Left cardiac atrium (tissue), 4 donors: ENCODE data around the gene ANO3. TPM values are rescaled to one million over a fixed set of nuclear protein-coding genes. Genes with fewer than 3 reads are reported as not detected.

Experiments
- ATAC-seq, 2 donors: fragments of 200-7000 bp; cut with Tn5 transposase; one replicate each; pipeline ENCODE4 v1.9.1; 2020; ENCODE audit warnings: mild to moderate bottlenecking in 2 of 2, moderate library complexity in 2 of 2
- DNase-seq: peaks from one replicate; pipeline ENCODE4 v3.0.0-alpha.2; 2020
- intact Hi-C, 2 donors: fragments of 100-400 bp; cut with DNase I; formaldehyde crosslinking; loops; one replicate each; pipeline versions ENCODE4 v1.14.1 to v1.15.1; 2022 to 2023
- total RNA-seq, 2 donors: library from RNA; stranded (reverse); fragmentation: NEBNext Ultra II Directional; extraction: Animal tissue kit (Norgen Biotek cat#: 25700); gene quantifications; one replicate each; pipeline ENCODE4 v1.2.1, GENCODE V29; 2021
- donor health status: DM: no; HTN: yes; CAD: no.
- donor health status: DM: no; HTN: yes; CAD: no; lungs with severe emphysema.
- donor health status: DM: yes; HTN: yes; CAD: no.
- donor health status: Dilated cardiomyopathy.

Gene ANO3
- total RNA-seq, 2 donors from 2014 or later = 0.53 to 0.73 TPM

DNA sequence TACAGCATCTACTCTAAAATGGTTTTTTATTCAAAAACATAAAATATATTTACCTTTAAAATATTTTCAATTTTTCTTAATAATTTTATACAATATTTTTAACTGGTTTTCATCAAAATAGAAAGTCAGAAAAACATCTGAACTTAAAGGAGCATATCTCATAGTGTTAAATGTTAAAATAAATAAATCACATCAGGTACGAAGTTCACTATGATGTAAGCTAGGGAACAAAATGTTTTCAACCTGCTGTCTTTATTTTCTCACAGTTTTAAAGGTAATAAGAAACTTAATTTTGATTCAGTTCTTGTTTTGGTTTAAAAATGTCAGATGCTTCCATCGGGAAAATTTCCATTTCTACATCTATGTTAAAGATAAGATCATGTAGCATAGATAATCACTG, 142.5 kb downstream of the ANO3 start:
- ATAC-seq (no peak), DNase-seq (no peak)
- intact Hi-C loops = no loop called here

DNA sequence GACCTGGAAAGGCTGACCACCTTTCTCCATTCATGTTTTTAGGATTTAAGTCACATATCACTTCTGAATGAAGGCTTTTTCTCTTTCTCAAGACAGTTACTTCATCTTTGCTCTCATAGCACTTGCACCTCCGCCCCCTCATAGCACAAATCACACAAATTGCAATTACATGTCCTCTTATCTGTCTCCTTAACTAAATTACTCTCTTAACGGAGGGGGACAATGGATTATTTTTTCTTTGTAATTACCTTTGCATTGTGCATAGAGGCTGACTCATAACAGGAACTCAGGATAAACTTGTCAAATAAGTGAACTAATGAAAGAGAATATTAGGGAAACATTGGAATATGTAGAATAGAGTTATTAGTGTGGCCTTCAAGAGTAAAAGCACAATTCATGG, 145.5 kb downstream of the ANO3 start:
- intact Hi-C loops = no loop called here
- ATAC-seq (no peak), DNase-seq (no peak)

GRCh38 chr11:26478710-26479109, 146.8 kb downstream of the ANO3 start:
- intact Hi-C loops = no loop called here

DNA sequence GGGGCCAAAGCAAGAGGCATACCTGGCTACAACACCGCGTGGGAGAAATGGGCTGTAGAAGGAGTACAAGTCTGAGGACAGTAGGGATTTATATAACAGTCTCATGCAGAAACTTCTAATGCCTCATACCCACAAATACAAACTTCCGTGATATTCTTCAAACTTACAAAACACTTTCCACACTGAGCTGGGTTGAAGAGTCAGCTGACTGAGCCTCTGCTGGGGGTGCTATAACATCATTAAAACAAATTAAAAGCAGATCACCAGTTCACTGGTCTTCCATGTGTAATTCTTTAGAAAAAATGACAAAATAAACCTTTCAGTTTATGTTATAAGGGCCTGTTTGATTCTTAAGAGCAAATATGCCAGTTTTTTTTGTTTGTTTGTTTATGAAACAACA, 148.1 kb downstream of the ANO3 start:
- ATAC-seq = no peak
- no peak for DNase-seq
- intact Hi-C loops = no loop called here

More at GRCh38 chr11:26478710-26479109, 146.8 kb downstream of the ANO3 start:
- DNase-seq (no peak), ATAC-seq (no peak)

GRCh38 chr11:26483108-26483507, 151.2 kb downstream of the ANO3 start:
- DNase-seq = no peak
- no peak for ATAC-seq
- intact Hi-C loops = no loop called here

DNA sequence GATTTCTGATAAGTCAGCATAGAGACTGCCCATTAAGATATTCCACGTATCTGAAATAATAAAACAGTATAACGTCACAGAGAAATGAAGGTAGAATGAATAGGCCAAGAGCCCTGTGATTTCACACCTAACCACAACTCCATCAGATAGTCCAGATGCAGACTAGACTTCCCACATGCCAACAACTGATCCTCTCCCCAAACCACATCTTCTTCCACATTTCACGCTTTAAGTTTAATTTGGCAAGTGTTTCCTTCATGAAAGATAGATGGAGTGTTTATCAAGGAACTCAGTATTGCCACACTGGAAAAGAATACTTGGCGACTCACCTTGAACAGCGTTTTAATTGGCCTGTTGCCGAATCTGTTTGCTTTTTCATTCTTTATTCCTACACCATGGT, 158.6 kb downstream of the ANO3 start:
- intact Hi-C loops = no loop called here
- no peak for DNase-seq
- no peak for ATAC-seq

DNA sequence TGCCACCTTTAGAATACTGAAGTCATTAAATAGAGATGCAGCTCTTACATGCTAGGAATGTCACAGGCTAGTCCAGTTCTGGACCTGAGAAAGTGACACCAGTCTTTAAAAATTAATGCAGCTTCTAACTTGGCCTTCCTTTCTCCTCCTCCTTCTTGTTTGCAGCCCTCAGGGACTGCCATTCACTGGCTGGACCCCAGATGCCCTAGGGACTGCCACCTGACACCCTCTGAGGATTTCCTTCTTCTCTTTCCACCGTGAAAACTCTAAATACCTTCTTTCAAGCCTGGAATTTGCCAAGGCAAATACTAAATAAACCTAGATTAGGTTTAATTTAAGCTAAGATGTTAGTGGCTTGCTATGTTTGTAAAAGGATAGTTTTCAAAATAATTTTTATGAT, 161.7 kb downstream of the ANO3 start:
- DNase-seq (no peak), ATAC-seq (no peak)
- intact Hi-C loops = no loop called here

DNA sequence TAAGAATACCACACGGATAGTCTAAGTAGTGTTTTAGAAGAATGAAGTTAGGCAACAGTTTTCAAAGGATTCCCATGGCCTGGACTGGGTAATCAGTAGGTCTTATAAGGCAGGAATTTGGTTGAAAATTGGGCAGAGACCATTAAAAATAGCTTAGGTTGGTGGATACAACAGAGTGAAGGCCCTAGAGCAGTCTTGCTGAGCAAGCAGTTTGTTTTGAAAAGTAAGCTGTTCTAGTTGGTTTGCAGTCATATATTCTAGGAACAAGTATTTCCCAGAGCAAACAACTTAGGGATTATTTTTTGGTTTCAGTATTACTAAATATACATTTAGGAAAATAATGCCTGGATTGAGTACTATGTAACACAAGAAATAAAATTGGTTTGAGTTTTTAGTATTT, 175.3 kb downstream of the ANO3 start:
- ATAC-seq = no peak
- DNase-seq = no peak
- intact Hi-C loops = no loop called here

DNA sequence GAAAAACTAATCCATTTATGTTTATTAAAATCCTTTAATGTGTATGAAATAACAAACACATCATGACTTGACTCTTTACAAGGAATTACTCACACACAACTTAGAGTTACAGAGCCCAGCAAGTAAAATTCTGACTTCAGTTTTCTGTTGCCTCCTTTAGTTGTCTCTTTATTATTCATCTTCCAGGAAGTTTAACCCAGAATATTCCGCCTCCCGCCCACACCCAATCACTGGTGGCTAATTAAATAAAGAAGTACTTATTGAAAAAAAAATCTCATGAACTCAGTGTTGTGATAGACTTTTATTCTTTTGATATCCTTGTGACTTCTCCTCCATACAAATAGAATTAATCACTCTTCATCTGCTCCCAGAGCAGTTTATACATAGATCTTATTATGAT, 178.2 kb downstream of the ANO3 start:
- DNase-seq (no peak), ATAC-seq (no peak)
- intact Hi-C loops = no loop called here

DNA sequence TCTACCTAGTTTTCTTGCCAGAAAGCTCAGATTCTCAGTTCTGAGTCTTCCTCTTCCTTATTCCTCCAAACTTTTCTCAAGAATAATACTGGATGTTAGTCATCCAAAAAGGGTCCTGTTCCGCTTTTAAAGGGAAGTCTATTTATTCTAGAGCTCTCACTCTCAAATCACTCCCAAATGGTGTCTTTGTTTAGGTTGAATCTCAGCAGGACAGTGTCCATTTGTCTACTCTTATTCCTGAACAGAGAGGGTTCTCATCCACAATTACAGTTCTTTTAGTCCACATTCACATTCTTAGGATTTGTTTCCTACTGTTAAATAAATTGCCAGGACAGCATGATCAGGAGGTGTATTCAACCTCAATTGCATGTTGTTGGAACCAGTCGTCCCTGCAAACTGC, 178.8 kb downstream of the ANO3 start:
- intact Hi-C loops = no loop called here

DNA sequence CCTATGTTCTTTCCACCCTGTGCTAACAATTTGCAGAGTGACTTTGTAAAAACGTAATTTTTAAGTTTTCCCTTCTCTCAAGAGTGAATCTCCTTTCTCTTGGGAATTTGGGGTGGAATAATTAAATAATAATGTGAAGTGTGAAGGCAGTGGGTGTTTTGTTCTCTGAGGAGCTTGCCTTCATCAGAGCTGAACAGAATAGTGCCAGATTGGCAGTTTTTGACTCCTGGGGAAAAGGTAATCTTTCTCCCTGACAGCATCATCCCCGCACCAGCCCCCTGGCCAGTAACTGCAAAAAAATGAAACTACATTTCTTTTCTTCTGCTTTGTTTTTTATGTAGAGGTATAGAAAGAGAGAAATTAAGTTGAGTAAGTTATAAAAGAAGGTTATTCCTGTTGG, 180.3 kb downstream of the ANO3 start:
- intact Hi-C loops = no loop called here
- no peak for ATAC-seq
- DNase-seq = no peak

More for the DNA sequence above, 178.8 kb downstream of the ANO3 start:
- DNase-seq (no peak), ATAC-seq (no peak)

GRCh38 chr11:26519469-26519868, 187.5 kb downstream of the ANO3 start:
- DNase-seq (no peak), ATAC-seq (no peak)
- intact Hi-C loops = no loop called here

DNA sequence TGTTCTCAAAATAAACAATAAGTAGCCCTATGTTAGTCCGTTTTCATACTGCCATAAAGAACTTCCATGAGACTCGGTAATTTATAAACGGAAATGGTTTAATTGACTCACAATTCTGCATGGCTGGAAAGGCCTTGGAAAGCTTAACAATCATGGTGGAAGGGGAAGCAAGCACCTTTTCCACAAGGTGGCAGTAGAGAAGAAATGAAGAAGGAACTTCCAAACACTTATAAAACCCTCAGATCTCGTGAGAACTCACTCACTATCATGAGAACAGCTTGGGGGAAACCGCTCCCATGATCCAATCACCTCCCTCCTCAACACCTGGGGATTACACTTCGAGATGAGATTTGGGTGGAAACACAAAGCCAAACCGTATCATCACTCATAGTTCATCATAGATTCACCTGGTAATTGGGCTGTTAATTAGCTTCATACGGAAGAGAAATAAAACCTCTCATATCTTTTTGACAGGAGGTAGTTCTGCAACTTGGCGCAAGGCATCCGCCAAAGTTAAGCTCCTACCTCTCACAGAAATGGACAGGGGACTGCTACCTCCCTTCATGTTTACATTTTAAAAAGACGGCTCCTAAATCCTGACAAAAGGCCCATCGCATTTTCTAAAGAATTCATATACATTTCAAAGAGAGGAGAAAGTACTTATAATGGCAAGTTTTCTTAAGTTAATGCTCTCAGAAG, 191.1 kb downstream of the ANO3 start:
- ATAC-seq (no peak), DNase-seq (no peak)
- intact Hi-C loops = no loop called here

DNA sequence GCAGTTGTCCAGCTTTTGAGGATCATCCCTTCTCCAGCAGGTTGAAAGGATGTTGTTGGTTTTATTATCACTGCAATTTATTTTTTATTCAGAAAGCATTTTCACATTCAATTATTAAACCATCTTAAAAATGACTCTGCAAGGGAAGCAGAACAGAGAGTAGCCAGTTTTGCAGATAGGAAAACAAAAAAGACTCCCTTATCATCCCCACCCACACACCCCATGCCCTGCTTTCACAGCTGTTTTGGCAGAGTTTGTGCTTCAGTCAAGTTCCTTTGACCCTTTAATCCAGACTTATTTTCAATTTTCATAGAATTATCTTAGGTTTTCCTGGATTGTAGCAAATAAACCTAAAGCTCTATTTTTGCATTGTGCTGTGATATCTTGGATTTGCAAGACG, 195.8 kb downstream of the ANO3 start:
- intact Hi-C loops = no loop called here

GRCh38 chr11:26537341-26537740, 205.4 kb downstream of the ANO3 start:
- DNase-seq (no peak), ATAC-seq (no peak)
- intact Hi-C loops = no loop called here

More for the DNA sequence above, 195.8 kb downstream of the ANO3 start:
- DNase-seq (no peak), ATAC-seq (no peak)

- ATAC-seq (no peak), DNase-seq (no peak)
- intact Hi-C loops = no loop called here
These were observed 207.6 kb downstream of the ANO3 start for GRCh38 chr11:26539517-26539916.

DNA sequence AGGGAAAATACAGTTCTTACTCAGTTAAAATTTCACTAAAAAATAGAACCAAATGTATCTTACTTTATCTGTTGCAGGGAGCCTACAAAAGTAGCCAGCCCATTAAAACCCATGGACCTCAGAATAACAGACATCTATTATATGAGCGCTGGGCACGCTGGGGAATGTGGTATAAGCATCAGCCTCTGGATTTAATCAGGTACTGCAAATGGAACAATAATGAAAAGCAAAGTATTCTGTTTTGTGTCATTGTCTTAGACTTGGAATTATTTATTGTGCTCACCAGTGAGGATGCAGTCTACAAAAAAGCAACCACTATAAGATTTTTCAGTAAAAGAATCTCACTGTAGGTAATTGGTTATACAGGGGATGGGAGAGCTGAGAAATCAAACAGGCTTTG, 209.9 kb downstream of the ANO3 start:
- intact Hi-C loops = no loop called here
- DNase-seq (no peak), ATAC-seq (no peak)

DNA sequence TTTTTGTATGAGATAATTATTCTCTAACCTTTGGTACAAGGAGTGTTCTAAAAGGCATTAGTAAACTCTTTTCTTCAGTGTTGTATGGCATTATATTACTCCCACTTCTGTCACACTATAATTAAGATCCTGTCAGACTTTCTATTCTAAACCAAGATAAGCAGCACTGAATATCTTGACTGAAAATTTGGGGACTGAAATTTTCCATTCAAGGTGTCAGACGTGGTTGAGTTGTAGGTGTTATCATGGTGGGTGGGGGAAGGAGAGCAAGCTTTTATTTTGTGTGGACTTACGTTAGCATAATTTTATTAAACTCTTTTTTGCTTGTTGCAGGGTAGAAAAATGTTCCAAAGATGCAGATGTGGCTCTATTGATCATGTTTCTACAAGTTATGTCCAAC, 217.2 kb downstream of the ANO3 start:
- no peak for DNase-seq

DNA sequence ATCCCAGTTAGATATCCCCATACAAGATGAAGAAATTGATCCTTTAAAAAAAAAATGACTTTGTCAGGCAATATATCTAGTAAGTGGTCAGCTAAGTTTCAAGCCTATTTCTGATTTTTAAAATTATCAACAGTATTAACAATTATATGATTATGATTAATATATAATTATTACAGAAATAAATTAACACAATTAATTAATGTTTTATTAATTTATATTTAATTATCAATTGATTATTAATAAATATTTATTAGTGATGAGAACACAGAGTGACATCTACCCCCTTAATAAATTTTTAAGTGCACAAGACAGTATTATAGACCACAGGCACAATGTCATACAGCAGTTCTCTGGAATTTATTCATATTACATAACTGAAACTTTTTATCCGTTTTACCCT, 218.1 kb downstream of the ANO3 start:
- intact Hi-C loops = no loop called here
- DNase-seq (no peak), ATAC-seq (no peak)

More for the DNA sequence above, 217.2 kb downstream of the ANO3 start:
- ATAC-seq = no peak
- intact Hi-C loops = no loop called here

DNA sequence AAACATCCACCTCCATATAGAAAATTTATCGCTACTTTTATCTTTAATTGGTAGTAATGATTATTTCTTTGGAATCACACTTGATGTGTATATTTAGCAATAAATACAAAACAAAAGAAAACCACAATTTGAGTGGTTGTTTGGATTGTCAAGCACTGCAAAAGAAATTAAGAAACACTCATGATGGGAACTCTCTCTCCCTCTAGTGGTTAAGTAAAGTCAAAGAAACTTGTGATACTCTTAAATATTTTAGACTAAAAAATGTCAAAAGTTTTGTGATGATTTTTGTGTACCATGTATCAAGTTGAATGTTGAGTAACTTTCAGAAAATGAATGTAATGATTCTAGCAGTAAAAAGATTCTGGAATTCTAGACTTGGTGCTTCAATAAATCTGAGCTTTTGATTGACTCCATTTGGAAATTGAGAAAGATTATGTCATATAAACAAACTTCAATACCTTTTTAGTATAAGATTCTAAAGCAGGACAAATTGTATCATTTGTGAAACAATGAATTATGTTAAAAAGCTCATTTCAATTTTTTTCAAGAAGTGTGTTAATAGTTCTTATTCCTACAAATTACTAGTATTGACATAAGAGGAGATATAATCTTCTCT, 219.4 kb downstream of the ANO3 start:
- ATAC-seq (no peak), DNase-seq (no peak)
- intact Hi-C loops = no loop called here

GRCh38 chr11:26553182-26553581, 221.3 kb downstream of the ANO3 start:
- DNase-seq = no peak
- no peak for ATAC-seq
- intact Hi-C loops = no loop called here
